ENCODE measurements around the gene PRELID1.
"Not testable (repeated sequence)": the region's sequence is repeated elsewhere in the genome, so short reads cannot be mapped to it uniquely, and the experiment has no call there.

PRELID1 gene

GRCh38 chr5:177300236-177300880 is 3.2 kb upstream of the PRELID1 start:
- peak in 1 of 2 donors; percentile 27 for DNase-seq (ENCODE audit: low read depth in 2 of 2)

GRCh38 chr5:177300951-177301350 is 2.6 kb upstream of the PRELID1 start:
- DNase-seq (ENCODE audit: low read depth in 2 of 2), result no peak

GRCh38 chr5:177301503-177302165 is 2.0 kb upstream of the PRELID1 start:
- DNase-seq (ENCODE audit: low read depth in 2 of 2), result no peak

GRCh38 chr5:177302354-177303110 is 1.1 kb upstream of the PRELID1 start:
- DNase-seq (ENCODE audit: low read depth in 2 of 2), result no peak

GRCh38 chr5:177303925-177304391 is 359 bp downstream of the PRELID1 start:
- no peak for DNase-seq (ENCODE audit: low read depth in 2 of 2)

GRCh38 chr5:177304392-177305119 is 957 bp downstream of the PRELID1 start:
- no peak for DNase-seq (ENCODE audit: low read depth in 2 of 2)

- not testable (repeated sequence) for DNase-seq (ENCODE audit: low read depth in 2 of 2)
These were observed 2.6 kb downstream of the PRELID1 start for GRCh38 chr5:177306103-177306640.

- no peak for DNase-seq (ENCODE audit: low read depth in 2 of 2)
These were observed 3.3 kb downstream of the PRELID1 start for GRCh38 chr5:177306674-177307543.

- DNase-seq (ENCODE audit: low read depth in 2 of 2), result no peak
These were observed 4.2 kb downstream of the PRELID1 start for GRCh38 chr5:177307544-177308363.

GRCh38 chr5:177308740-177309139 is 5.1 kb downstream of the PRELID1 start:
- no peak for DNase-seq (ENCODE audit: low read depth in 2 of 2)

- DNase-seq (ENCODE audit: low read depth in 2 of 2), result peak; percentile 44 to 46
These were observed 6.0 kb downstream of the PRELID1 start for GRCh38 chr5:177309351-177310191.

- DNase-seq (ENCODE audit: low read depth in 2 of 2), result no peak
These were observed 6.7 kb downstream of the PRELID1 start for GRCh38 chr5:177310332-177310731.

GRCh38 chr5:177310757-177311391 is 7.3 kb downstream of the PRELID1 start:
- no peak for DNase-seq (ENCODE audit: low read depth in 2 of 2)

- DNase-seq (ENCODE audit: low read depth in 2 of 2), result no peak
These were observed 7.8 kb downstream of the PRELID1 start for GRCh38 chr5:177311392-177311722.

GRCh38 chr5:177311723-177312648 is 8.4 kb downstream of the PRELID1 start, which contains the start of gene MXD3:
MXD3 (minus strand) TSS chr5:177311898; CDS start chr5:177311830, 68 bp downstream.
- peak; percentile 85 to 92 for DNase-seq (ENCODE audit: low read depth in 2 of 2)

GRCh38 chr5:177312649-177313181 is 9.1 kb downstream of the PRELID1 start:
- DNase-seq (ENCODE audit: low read depth in 2 of 2), result no peak
